Right lobe of liver (tissue), 6 donors: ENCODE data around the gene SBF2. TPM values are rescaled to one million over a fixed set of nuclear protein-coding genes. Genes with fewer than 3 reads are reported as not detected.

Experiments used
- ATAC-seq, 4 donors: fragments of 200-7000 bp; cut with Tn5 transposase; one replicate each; pipeline ENCODE4 v1.9.1; 2020; ENCODE audit warnings: mild to moderate bottlenecking in 4 of 4, moderate library complexity in 4 of 4
- DNase-seq, 3 donors: peaks; one replicate each; pipeline ENCODE4 v3.0.0-alpha.2; 2020
- H3K27ac ChIP-seq, 3 donors: fragments of 200-600 bp; one replicate each; pipeline ENCODE4 v1.8.0; 2022
- H3K27me3 ChIP-seq, 2 donors: fragments of 200-600 bp; one replicate each; pipeline ENCODE4 v1.8.0; 2022
- H3K36me3 ChIP-seq, 4 donors: fragments of 200-600 bp; sonication (generic) in 1 of 4; one replicate each; pipeline versions ENCODE4 v1.5.1 to v1.8.0; 2017 to 2022; ENCODE audit warnings: control low read depth in 1 of 4
- H3K4me1 ChIP-seq, 4 donors: fragments of 200-600 bp; sonication (generic) in 1 of 4; one replicate each; pipeline versions ENCODE4 v1.5.1 to v1.8.0; 2017 to 2022; ENCODE audit warnings: control low read depth in 1 of 4
- H3K4me3 ChIP-seq, 3 donors: fragments of 200-600 bp; one replicate each; pipeline ENCODE4 v1.8.0; 2022
- H3K9me3 ChIP-seq, 4 donors: fragments of 200-600 bp; sonication (generic) in 1 of 4; one replicate each; pipeline versions ENCODE4 v1.5.1 to v1.8.0; 2017 to 2022; ENCODE audit warnings: control low read depth in 1 of 4
- CTCF ChIP-seq, 4 donors: fragments of 200-600 bp in 3 of 4; fragments of 450-650 bp in 1 of 4; IDR thresholded peaks; one replicate each; pipeline versions ENCODE4 v1.5.1 to v1.8.0; 2016 to 2022; ENCODE audit warnings: antibody characterized with exemption in 4 of 4, mild to moderate bottlenecking in 2 of 4
- POLR2A ChIP-seq: fragments of 450-650 bp; IDR thresholded peaks from one replicate; pipeline ENCODE4 v1.6.1; 2017; ENCODE audit warnings: antibody characterized with exemption, mild to moderate bottlenecking
- WGBS: methylation state at CpG from one replicate; pipeline ENCODE4 v1.1.6; 2018; ENCODE audit warnings: low coverage, low lambda C conversion rate; ENCODE audit not compliant: insufficient coverage; ENCODE audit errors: missing lambda C conversion rate; 5-methylcytosine and 5-hydroxymethylcytosine counted together
- intact Hi-C, 2 donors: fragments of 100-400 bp; cut with DNase I; formaldehyde crosslinking; loops; one replicate each; pipeline versions ENCODE4 v1.11.2 to v1.14.1; 2022
- total RNA-seq, 6 experiments: library from RNA; depleted of rRNA in 2 of 6; stranded (reverse); fragments of >200 nt in 2 of 6; fragmentation: NEBNext Ultra II Directional in 3 of 6; extraction: Animal tissue kit (Norgen Biotek cat#: 25700) in 3 of 6; gene quantifications; one replicate each; pipeline versions ENCODE4 v1.1.0 to v1.2.4, GENCODE V29; 2016 to 2023
- donor health status: DM: no; HTN: yes; CAD: no.
- donor health status: DM: no; HTN: no; CAD: no.
- donor health status: DM: no; HTN: no; CAD: no.
- donor health status: DM: no; HTN: yes; CAD: no.
- donor health status: DM: no; HTN: yes; CAD: no.

Gene SBF2
- total RNA-seq, 6 experiments from 2014 or later: 13.7 to 28.4 (median 21.3) TPM

DNA sequence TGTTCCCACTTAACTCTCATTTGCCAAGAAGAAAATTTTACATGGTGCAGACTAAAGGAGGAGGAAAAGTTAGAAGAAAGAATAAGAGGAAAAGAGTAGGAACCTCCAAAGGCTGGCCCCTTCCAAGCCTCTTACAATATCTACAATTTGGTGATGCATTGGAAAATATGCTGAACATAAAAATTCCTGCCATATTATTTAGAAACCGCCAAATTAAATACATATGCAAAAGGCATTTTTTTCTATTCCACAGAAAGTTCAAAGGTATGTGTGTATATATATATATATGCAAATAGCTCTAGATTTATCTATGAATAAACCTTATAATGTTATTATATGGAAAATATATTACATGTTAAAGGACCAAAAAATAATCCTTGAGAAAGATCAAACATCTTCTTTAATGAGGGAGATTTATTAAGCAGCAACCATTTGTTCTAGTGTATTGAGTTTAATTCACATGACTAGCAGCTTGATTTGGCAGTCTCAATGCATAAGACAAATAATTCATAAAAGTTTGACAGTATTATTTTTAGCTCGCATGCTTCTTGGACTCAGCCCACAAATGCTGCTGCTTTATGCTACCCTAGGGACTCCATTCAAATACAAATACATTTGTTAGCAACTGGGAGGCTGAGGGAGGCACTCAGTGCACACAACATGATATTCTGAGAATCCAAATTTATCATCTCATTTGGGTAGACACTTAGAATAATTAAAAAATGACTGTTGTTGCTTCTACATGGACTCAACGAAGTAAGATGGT is 184.9 kb downstream of the SBF2 start:
- TF ChIP-seq POLR2A (no peak), CTCF (IDR thresholded peaks at IDR 0.05) (no peak)
- Histone ChIP-seq H3K36me3 (no peaks in the 10 kb centered on the region), H3K4me1 (no peaks in the 10 kb centered on the region), H3K4me3 (no peak overlapping the region), H3K9me3 (no peaks in the 10 kb centered on the region), H3K27ac (no peak overlapping the region), H3K27me3 (no peaks in the 10 kb centered on the region)
- WGBS: 64% methylated on average over 3 of the region's 3 CpGs
- intact Hi-C loops: no loop called here
- ATAC-seq: no peak
- no peak for DNase-seq

DNA sequence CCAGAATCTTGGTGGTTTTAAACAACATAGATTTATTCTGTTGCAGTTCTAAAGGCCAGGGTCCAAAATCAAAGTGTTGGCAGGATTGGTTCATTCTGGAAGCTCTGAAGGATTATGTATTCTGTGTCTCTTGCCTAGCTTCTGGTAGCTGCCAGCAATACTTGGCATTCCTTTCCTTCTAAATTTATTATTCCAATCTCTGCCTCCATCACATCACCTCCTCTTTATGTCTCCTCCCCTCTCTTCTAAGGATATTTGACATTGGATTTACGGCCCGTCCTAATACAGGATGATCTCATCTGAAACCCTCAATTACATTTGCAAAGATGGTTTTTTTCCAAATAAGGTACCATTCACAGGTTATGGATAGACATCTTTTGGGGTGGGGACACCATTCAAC is 186.5 kb downstream of the SBF2 start:
- intact Hi-C loops: no loop called here

GRCh38 chr11:10097615-10098014 is 196.4 kb downstream of the SBF2 start:
- H3K4me1 ChIP-seq: no peaks in the 10 kb centered on the region
- H3K4me3 ChIP-seq: no peak overlapping the region
- 100% methylated on average over 3 of the region's 4 CpGs for WGBS
- H3K36me3 ChIP-seq: no peaks in the 10 kb centered on the region
- no peaks in the 10 kb centered on the region for H3K27me3 ChIP-seq
- DNase-seq (no peak), ATAC-seq (no peak)
- peaks cover 0 to 6% (median 0%) of the 10 kb centered on the region in 4 donors for H3K9me3 ChIP-seq
- TF ChIP-seq CTCF (IDR thresholded peaks at IDR 0.05) (no peak), POLR2A (no peak)
- H3K27ac ChIP-seq: no peak overlapping the region
- intact Hi-C loops: no loop called here

More for the DNA sequence above, 186.5 kb downstream of the SBF2 start:
- Histone ChIP-seq H3K4me3 (no peak overlapping the region), H3K27ac (no peak overlapping the region), H3K27me3 (no peaks in the 10 kb centered on the region), H3K9me3 (no peaks in the 10 kb centered on the region), H3K4me1 (no peaks in the 10 kb centered on the region), H3K36me3 (no peaks in the 10 kb centered on the region)
- WGBS: 100% methylated on average over 2 of the region's 2 CpGs
- ATAC-seq (no peak), DNase-seq (no peak)
- no peak for TF ChIP-seq CTCF (IDR thresholded peaks at IDR 0.05)
- TF ChIP-seq POLR2A: no peak

GRCh38 chr11:10096987-10097386 is 197.0 kb downstream of the SBF2 start:
- ATAC-seq: no peak
- Histone ChIP-seq H3K4me1 (no peaks in the 10 kb centered on the region), H3K27me3 (no peaks in the 10 kb centered on the region), H3K27ac (no peak overlapping the region), H3K9me3 (peaks cover 0 to 6% (median 0%) of the 10 kb centered on the region in 4 donors), H3K36me3 (no peaks in the 10 kb centered on the region), H3K4me3 (no peak overlapping the region)
- intact Hi-C loops: no loop called here
- TF ChIP-seq CTCF (IDR thresholded peaks at IDR 0.05): no peak
- no peak for TF ChIP-seq POLR2A
- 83% methylated on average over 5 of the region's 5 CpGs for WGBS
- no peak for DNase-seq
